MM.1S (cell line): ENCODE results near the gene WNT10A.

Experiments
- DNase-seq: peaks from one replicate; pipeline ENCODE4 v3.0.0-alpha.2; 2015
- H2AFZ ChIP-seq: fragments of 300-600 bp; sonication (generic); 2 replicates; pipeline ENCODE4 v1.6.0; 2016; ENCODE audit warnings: antibody characterized with exemption, low read length
- H3F3A ChIP-seq: fragments of 300-600 bp; sonication (generic); 2 replicates; pipeline ENCODE4 v1.6.1; 2016; ENCODE audit warnings: mild to moderate bottlenecking, antibody characterized with exemption, low read length, moderate library complexity, mixed read lengths; ENCODE audit not compliant: insufficient read depth
- H3K27ac ChIP-seq: fragments of 300-600 bp; sonication (generic); 2 replicates; pipeline ENCODE4 v1.5.1; 2016; ENCODE audit warnings: mild to moderate bottlenecking, low read length
- H3K27me3 ChIP-seq: fragments of 300-600 bp; sonication (generic); replicated peaks from 2 replicates; pipeline ENCODE4 v1.6.0; 2016; ENCODE audit warnings: low read length; ENCODE audit not compliant: insufficient read depth
- H3K36me3 ChIP-seq: fragments of 300-600 bp; sonication (generic); replicated peaks from 2 replicates; pipeline ENCODE4 v1.6.1; 2016; ENCODE audit warnings: mild to moderate bottlenecking, low read length, mixed read lengths; ENCODE audit not compliant: insufficient read depth
- H3K4me1 ChIP-seq: fragments of 300-600 bp; sonication (generic); 2 replicates; pipeline ENCODE4 v1.6.1; 2016; ENCODE audit warnings: low read length, mixed read lengths
- H3K4me2 ChIP-seq: fragments of 300-600 bp; sonication (generic); 2 replicates; pipeline ENCODE4 v1.6.0; 2016; ENCODE audit warnings: low read depth, low read length
- H3K4me3 ChIP-seq: fragments of 300-600 bp; sonication (generic); 2 replicates; pipeline ENCODE4 v1.5.1; 2016; ENCODE audit warnings: low read length, mixed read lengths
- H3K79me2 ChIP-seq: fragments of 300-600 bp; sonication (generic); 2 replicates; pipeline ENCODE4 v1.6.1; 2016; ENCODE audit warnings: mixed run types, low read length, mixed read lengths
- H3K9ac ChIP-seq: fragments of 300-600 bp; sonication (generic); 2 replicates; pipeline ENCODE4 v1.6.1; 2016; ENCODE audit warnings: low read length, mixed read lengths
- H3K9me2 ChIP-seq: fragments of 300-600 bp; sonication (generic); replicated peaks from 2 replicates; pipeline ENCODE4 v1.6.1; 2016; ENCODE audit warnings: mild to moderate bottlenecking, low read length, mixed read lengths; ENCODE audit not compliant: insufficient read depth
- H3K9me3 ChIP-seq: fragments of 300-600 bp; sonication (generic); replicated peaks from 2 replicates; pipeline ENCODE4 v1.6.1; 2016; ENCODE audit warnings: mild to moderate bottlenecking, low read length, mixed read lengths; ENCODE audit not compliant: insufficient read depth
- H4K20me1 ChIP-seq: fragments of 300-600 bp; sonication (generic); 2 replicates; pipeline ENCODE4 v1.6.1; 2016; ENCODE audit warnings: mild to moderate bottlenecking, low read length, moderate library complexity, mixed read lengths; ENCODE audit not compliant: insufficient read depth
- CTCF ChIP-seq: fragments of 300-600 bp; sonication (generic); IDR thresholded peaks from 2 replicates; pipeline ENCODE4 v1.5.1; 2016; ENCODE audit warnings: antibody characterized with exemption, low read length, mixed read lengths
- EZH2 ChIP-seq: fragments of 300-600 bp; sonication (generic); optimal IDR thresholded peaks from 2 replicates; pipeline ENCODE3; 2017; ENCODE audit warnings: low read depth, mild to moderate bottlenecking, antibody characterized with exemption, low read length, mixed read lengths
- EZH2phosphoT487 ChIP-seq: fragments of 300-600 bp; sonication (generic); IDR thresholded peaks from 2 replicates; pipeline ENCODE4 v1.6.1; 2018; ENCODE audit warnings: antibody characterized with exemption, low read length

The WNT10A gene

GRCh38 chr2:218849721-218850120 is 30.9 kb upstream of the WNT10A start:
- no peaks in the 10 kb centered on the region for H3K4me1 ChIP-seq
- no peaks in the 10 kb centered on the region for H3K9me3 ChIP-seq
- no peak overlapping the region for H3K27ac ChIP-seq
- no peaks in the 10 kb centered on the region for H4K20me1 ChIP-seq
- DNase-seq: no peak
- H3K27me3 ChIP-seq: peaks cover 18% of the 10 kb centered on the region
- H3K4me3 ChIP-seq: no peak overlapping the region
- no peak overlapping the region for H2AFZ ChIP-seq
- no peaks in the 10 kb centered on the region for H3K79me2 ChIP-seq
- no peak overlapping the region for H3K9ac ChIP-seq
- no peaks in the 10 kb centered on the region for H3F3A ChIP-seq
- TF ChIP-seq CTCF (no peak), EZH2 (no peak), EZH2phosphoT487 (no peak)
- H3K9me2 ChIP-seq: no peaks in the 10 kb centered on the region
- no peaks in the 10 kb centered on the region for H3K36me3 ChIP-seq
- no peak overlapping the region for H3K4me2 ChIP-seq

- Histone ChIP-seq H3K9ac (no peak overlapping the region), H3K4me3 (no peak overlapping the region), H3K9me3 (no peaks in the 10 kb centered on the region), H3K27me3 (peaks cover 28% of the 10 kb centered on the region), H3F3A (no peaks in the 10 kb centered on the region), H4K20me1 (no peaks in the 10 kb centered on the region), H3K4me1 (no peaks in the 10 kb centered on the region), H3K79me2 (no peaks in the 10 kb centered on the region), H3K36me3 (no peaks in the 10 kb centered on the region), H3K9me2 (no peaks in the 10 kb centered on the region), H3K4me2 (no peak overlapping the region), H3K27ac (no peak overlapping the region), H2AFZ (no peak overlapping the region)
- TF ChIP-seq CTCF (no peak), EZH2phosphoT487 (no peak), EZH2 (no peak)
- DNase-seq: no peak
These were observed 29.9 kb upstream of the WNT10A start for GRCh38 chr2:218850796-218851195.

DNA sequence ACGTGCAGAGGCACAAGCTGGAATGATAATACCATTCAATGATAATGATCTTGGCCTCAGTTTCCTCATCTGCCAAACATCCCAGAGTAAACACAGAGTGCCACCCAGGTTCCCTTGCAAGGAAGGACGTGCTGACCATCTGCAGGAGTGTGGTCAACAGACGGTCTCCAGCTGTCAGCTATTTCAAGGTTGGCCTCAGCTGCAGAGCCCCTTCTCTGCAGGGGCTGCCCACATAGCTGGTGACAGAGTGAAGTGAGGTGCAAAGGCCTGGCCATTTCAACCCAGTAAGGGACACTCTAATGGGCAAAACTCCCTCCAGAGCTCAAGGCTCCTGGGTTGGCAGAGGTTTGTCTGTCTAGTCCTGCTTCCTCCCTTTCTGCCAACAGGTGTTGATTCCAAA is 29.4 kb upstream of the WNT10A start:
- H3F3A ChIP-seq: no peaks in the 10 kb centered on the region
- H3K9me3 ChIP-seq: no peaks in the 10 kb centered on the region
- no peak overlapping the region for H2AFZ ChIP-seq
- no peaks in the 10 kb centered on the region for H4K20me1 ChIP-seq
- H3K4me3 ChIP-seq: no peak overlapping the region
- H3K79me2 ChIP-seq: no peaks in the 10 kb centered on the region
- peaks cover 33% of the 10 kb centered on the region for H3K27me3 ChIP-seq
- no peaks in the 10 kb centered on the region for H3K9me2 ChIP-seq
- H3K9ac ChIP-seq: no peak overlapping the region
- H3K4me2 ChIP-seq: no peak overlapping the region
- H3K4me1 ChIP-seq: no peaks in the 10 kb centered on the region
- TF ChIP-seq CTCF (no peak), EZH2 (no peak), EZH2phosphoT487 (no peak)
- no peak overlapping the region for H3K27ac ChIP-seq
- no peak for DNase-seq
- H3K36me3 ChIP-seq: no peaks in the 10 kb centered on the region
